Brain microvascular endothelial cell (primary cell): ENCODE results near the gene EEF2.

Source experiments
- DNase-seq: peaks from one replicate; pipeline ENCODE4 v3.0.0-alpha.2; 2020
- H3K27ac ChIP-seq: fragments of 250-450 bp; sonication (Bioruptor Pico); 2 replicates; pipeline ENCODE4 v1.5.1; 2020; ENCODE audit warnings: mild to moderate bottlenecking, moderate library complexity
- H3K27me3 ChIP-seq: fragments of 250-450 bp; sonication (Bioruptor Pico); replicated peaks from 2 replicates; pipeline ENCODE4 v1.5.1; 2020; ENCODE audit warnings: mild to moderate bottlenecking
- H3K36me3 ChIP-seq: fragments of 250-450 bp; sonication (Bioruptor Pico); replicated peaks from 2 replicates; pipeline ENCODE4 v1.5.1; 2020; ENCODE audit warnings: mild to moderate bottlenecking
- H3K4me3 ChIP-seq: 2 replicates; pipeline ENCODE4 v1.5.1; 2011; ENCODE audit warnings: low read depth, mild to moderate bottlenecking, control low read depth, low read length, moderate library complexity
- CTCF ChIP-seq: IDR thresholded peaks from 2 replicates; pipeline ENCODE4 v1.5.1; 2011; ENCODE audit warnings: low read depth, mild to moderate bottlenecking, moderate library complexity, low read length, control low read depth, inconsistent platforms; ENCODE audit errors: missing control alignments
- in situ Hi-C: cut with HindIII; loops from 2 replicates; pipeline ENCODE4 v1.10.0; 2017; ENCODE audit warnings: low sequenced_read_pairs, low pct_ligation_motif_present

The EEF2 gene

DNA sequence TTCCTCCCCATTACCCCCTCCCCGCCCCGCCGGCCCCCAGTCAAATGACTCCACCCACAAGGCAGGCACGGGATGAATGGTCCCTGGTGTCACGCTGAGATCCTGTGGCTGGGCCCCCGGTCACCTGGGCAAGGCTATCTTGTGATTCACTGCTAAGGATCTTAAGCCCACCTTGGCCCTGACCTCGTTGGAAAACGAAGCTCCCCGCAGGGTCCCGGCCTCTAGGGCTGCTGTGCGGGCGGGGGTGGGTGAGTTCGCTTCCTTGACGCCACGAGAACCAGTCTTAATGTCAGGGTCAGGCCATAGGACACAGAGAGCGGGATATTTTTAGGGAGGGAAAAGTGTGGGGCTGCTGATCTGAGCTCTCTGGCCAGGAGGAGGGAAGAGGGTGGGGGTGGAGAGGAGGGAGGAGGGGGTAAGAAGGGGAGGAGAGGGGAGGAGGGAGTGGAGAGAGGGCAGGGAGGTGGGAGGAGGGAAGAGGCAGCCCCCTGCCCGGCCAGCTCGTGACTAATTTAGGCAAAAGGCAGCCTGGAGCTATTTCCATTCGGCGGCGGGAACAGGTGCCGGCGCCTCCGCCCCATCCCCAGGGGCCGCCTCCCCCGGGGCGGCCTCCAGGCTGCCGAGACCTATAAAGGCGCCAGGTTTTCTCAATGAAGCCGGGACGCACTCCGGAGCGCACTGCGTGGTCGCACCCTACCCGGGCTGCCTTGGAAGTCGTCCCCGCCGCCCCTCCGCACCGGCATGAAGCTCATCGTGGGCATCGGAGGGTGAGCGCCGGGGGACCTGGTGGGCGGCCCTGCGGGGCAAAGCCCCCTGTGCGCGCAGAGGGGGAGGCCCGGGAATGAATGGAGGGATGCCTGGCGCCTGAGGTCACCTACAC is 52.1 kb downstream of the EEF2 start, which contains the start of gene NMRK2:
Gene NMRK2, plus strand, starts transcription at position 139 of the 880 bp plus-strand sequence. Its CDS starts 603 bp downstream, at position 742.
- DNase-seq: no peak
- Histone ChIP-seq H3K4me3 (no peak within 1 kb of the TSS), H3K36me3 (no peaks in the 10 kb centered on the region), H3K27ac (no peak within 1 kb of the TSS), H3K27me3 (peaks cover 12% of the 10 kb centered on the region)
- TF ChIP-seq CTCF: no peak
- in situ Hi-C loops: no loop called here

DNA sequence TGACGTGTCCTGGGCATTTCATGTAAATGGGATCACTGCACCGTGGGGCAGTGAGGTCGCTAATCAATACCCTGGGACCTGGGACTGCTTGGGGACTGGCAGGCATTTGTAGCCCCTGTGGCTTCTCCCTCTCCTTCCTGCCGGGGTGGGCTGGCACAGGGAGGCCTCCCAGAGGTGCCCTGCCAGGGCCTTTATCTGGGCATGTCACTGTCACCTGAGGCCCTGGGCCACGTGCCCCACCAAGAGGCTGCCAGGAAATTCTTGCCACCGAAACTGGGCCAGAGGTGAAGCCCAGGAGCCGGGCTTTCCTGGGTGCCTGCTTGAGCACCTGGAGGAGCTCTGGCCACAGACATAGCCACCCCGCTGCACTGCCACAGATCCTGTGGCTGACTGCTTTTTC is 54.2 kb downstream of the EEF2 start:
- DNase-seq: no peak
- Histone ChIP-seq H3K27ac (no peak overlapping the region), H3K4me3 (no peak overlapping the region), H3K36me3 (no peaks in the 10 kb centered on the region), H3K27me3 (peaks cover 12% of the 10 kb centered on the region)
- in situ Hi-C loops: no loop called here
- no peak for TF ChIP-seq CTCF
